Cardiac fibroblast (primary cell): ENCODE measurements around the gene ABHD17C.
A peak's percentile ranks its signal among the peaks of the same experiment; 100 is the strongest.

Experiments used
- DNase-seq, 2 donors: peaks; one replicate each; pipeline versions ENCODE4 v3.0.0 to v3.0.0-alpha.2; 2010; ENCODE audit warnings: low read depth in 2 of 2
- H3K4me3 ChIP-seq, 2 donors: replicated peaks in 1 of 2; 1 replicate in 1 of 2; 2 replicates in 1 of 2; pipeline ENCODE4 v1.5.1; 2011; ENCODE audit warnings: low read depth in 2 of 2, low read length in 2 of 2, mild to moderate bottlenecking in 2 of 2, moderate library complexity in 1 of 2
- CTCF ChIP-seq: IDR thresholded peaks from one replicate; pipeline ENCODE4 v1.5.1; 2011; ENCODE audit warnings: low read depth, mild to moderate bottlenecking, low read length, inconsistent platforms

ABHD17C gene

GRCh38 chr15:80689294-80689693 lies 5.8 kb upstream of the ABHD17C start:
- no peak overlapping the region for H3K4me3 ChIP-seq
- no peak for DNase-seq
- no peak for TF ChIP-seq CTCF

GRCh38 chr15:80689716-80690115 lies 5.4 kb upstream of the ABHD17C start:
- no peak overlapping the region for H3K4me3 ChIP-seq
- DNase-seq: no peak
- no peak for TF ChIP-seq CTCF

GRCh38 chr15:80691575-80691974 lies 3.5 kb upstream of the ABHD17C start:
- TF ChIP-seq CTCF: no peak
- no peak overlapping the region for H3K4me3 ChIP-seq
- no peak for DNase-seq

GRCh38 chr15:80693682-80694610 lies 1.2 kb upstream of the ABHD17C start:
- peak overlapping the region; percentile 63 to 67 for H3K4me3 ChIP-seq
- no peak for TF ChIP-seq CTCF
- DNase-seq: no peak

- DNase-seq: peak; percentile 50 to 55
- peak overlapping the region; percentile 63 to 67 for H3K4me3 ChIP-seq
- no peak for TF ChIP-seq CTCF
These were observed 455 bp upstream of the ABHD17C start for GRCh38 chr15:80694611-80695098.

GRCh38 chr15:80695911-80696661 lies 976 bp downstream of the ABHD17C start:
- TF ChIP-seq CTCF: peak; percentile 41
- peak; percentile 30 to 34 for DNase-seq
- peak overlapping the region; percentile 63 to 88 for H3K4me3 ChIP-seq
